IPS DF 4.7 (cell line): ENCODE results near the gene TRAPPC2L.

Source experiments
- DNase-seq: peaks from one replicate; pipeline ENCODE4 v3.0.0-alpha.2; 2013; ENCODE audit warnings: low spot score; ENCODE audit errors: extremely low read depth

Gene TRAPPC2L

GRCh38 chr16:88839026-88839529, 17.8 kb upstream of the TRAPPC2L start:
- no peak for DNase-seq

- DNase-seq = no peak
These were observed 17.0 kb upstream of the TRAPPC2L start for GRCh38 chr16:88839745-88840599.

- DNase-seq = no peak
These were observed 16.2 kb upstream of the TRAPPC2L start for GRCh38 chr16:88840600-88841215.

GRCh38 chr16:88841521-88842307, 15.2 kb upstream of the TRAPPC2L start:
- DNase-seq = no peak

- DNase-seq = no peak
These were observed 14.6 kb upstream of the TRAPPC2L start for GRCh38 chr16:88842308-88842756.

GRCh38 chr16:88842806-88843205, 14.1 kb upstream of the TRAPPC2L start:
- DNase-seq = no peak

- no peak for DNase-seq
These were observed 13.7 kb upstream of the TRAPPC2L start for GRCh38 chr16:88843256-88843655.

GRCh38 chr16:88844419-88845036, 12.4 kb upstream of the TRAPPC2L start:
- no peak for DNase-seq

GRCh38 chr16:88846088-88846487, 10.8 kb upstream of the TRAPPC2L start:
- DNase-seq = no peak

GRCh38 chr16:88847654-88848053, 9.3 kb upstream of the TRAPPC2L start:
- DNase-seq = no peak

GRCh38 chr16:88848557-88848956, 8.4 kb upstream of the TRAPPC2L start:
- no peak for DNase-seq

GRCh38 chr16:88850531-88851199, 6.3 kb upstream of the TRAPPC2L start:
- DNase-seq = no peak

- no peak for DNase-seq
These were observed 5.3 kb upstream of the TRAPPC2L start for GRCh38 chr16:88851616-88852015.

GRCh38 chr16:88853325-88853941, 3.5 kb upstream of the TRAPPC2L start:
- DNase-seq = no peak

- no peak for DNase-seq
These were observed 2.4 kb upstream of the TRAPPC2L start for GRCh38 chr16:88854306-88855111.

- no peak for DNase-seq
These were observed 1.8 kb upstream of the TRAPPC2L start for GRCh38 chr16:88855176-88855575.

- no peak for DNase-seq
These were observed 1.2 kb upstream of the TRAPPC2L start for GRCh38 chr16:88855736-88856121.

- no peak for DNase-seq
These were observed 652 bp upstream of the TRAPPC2L start for GRCh38 chr16:88856122-88856827.
